Measurements from ENCODE around the gene PDE4C.

DNA sequence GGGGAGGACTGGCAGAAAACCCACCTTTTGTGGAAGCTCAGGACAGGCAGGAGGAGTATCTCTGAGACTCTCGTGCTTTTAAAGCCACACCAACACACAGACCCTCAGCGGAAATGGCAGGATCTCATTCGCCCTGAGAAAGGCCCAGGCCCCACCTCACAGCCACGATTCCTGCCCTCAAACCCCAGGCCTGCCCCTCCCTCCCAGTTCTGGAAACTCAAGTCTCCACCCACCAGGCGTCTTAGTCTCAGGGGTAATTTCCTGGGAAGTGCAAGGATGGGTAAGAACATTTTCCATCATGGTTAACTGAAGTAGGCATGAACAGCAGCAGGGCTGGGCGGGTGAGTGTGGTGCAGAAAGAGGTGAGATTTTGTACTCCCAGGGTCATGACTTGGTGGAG, 8.0 kb upstream of the PDE4C start:
- TF ChIP-seq POLR2A (IDR thresholded peaks at IDR 0.05), result no peak
- TF ChIP-seq, protein P1, sequence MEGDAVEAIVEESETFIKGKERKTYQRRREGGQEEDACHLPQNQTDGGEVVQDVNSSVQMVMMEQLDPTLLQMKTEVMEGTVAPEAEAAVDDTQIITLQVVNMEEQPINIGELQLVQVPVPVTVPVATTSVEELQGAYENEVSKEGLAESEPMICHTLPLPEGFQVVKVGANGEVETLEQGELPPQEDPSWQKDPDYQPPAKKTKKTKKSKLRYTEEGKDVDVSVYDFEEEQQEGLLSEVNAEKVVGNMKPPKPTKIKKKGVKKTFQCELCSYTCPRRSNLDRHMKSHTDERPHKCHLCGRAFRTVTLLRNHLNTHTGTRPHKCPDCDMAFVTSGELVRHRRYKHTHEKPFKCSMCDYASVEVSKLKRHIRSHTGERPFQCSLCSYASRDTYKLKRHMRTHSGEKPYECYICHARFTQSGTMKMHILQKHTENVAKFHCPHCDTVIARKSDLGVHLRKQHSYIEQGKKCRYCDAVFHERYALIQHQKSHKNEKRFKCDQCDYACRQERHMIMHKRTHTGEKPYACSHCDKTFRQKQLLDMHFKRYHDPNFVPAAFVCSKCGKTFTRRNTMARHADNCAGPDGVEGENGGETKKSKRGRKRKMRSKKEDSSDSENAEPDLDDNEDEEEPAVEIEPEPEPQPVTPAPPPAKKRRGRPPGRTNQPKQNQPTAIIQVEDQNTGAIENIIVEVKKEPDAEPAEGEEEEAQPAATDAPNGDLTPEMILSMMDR (IDR thresholded peaks at IDR 0.05), result no peak
- TF ChIP-seq EP300 (IDR thresholded peaks at IDR 0.05), result no peak

Measured in tibial nerve (tissue), 4 donors.